GM18909 (cell line): ENCODE measurements around the gene MED17.

Experiments used
- ATAC-seq: cut with Tn5 transposase; IDR thresholded peaks from one replicate; pipeline ENCODE4 v1.9.1; 2021; ENCODE audit warnings: mild to moderate bottlenecking; ENCODE audit not compliant: unreplicated experiment, poor library complexity

The MED17 gene

GRCh38 chr11:93813974-93814373, 29.9 kb downstream of the MED17 start:
- ATAC-seq = no peak

- ATAC-seq = no peak
Measured at GRCh38 chr11:93814966-93815633, 31.0 kb downstream of the MED17 start.

GRCh38 chr11:93817426-93818348, 33.6 kb downstream of the MED17 start:
- no peak for ATAC-seq

- ATAC-seq = no peak
Measured at GRCh38 chr11:93819966-93820695, 36.0 kb downstream of the MED17 start.

GRCh38 chr11:93820847-93821246, 36.8 kb downstream of the MED17 start:
- ATAC-seq = no peak

- no peak for ATAC-seq
Measured at GRCh38 chr11:93821617-93822016, 37.5 kb downstream of the MED17 start.

GRCh38 chr11:93822359-93822758, 38.3 kb downstream of the MED17 start:
- no peak for ATAC-seq

GRCh38 chr11:93823210-93823609, 39.1 kb downstream of the MED17 start:
- ATAC-seq = no peak

GRCh38 chr11:93827363-93827762, 43.3 kb downstream of the MED17 start:
- ATAC-seq = no peak

GRCh38 chr11:93829598-93829997, 45.5 kb downstream of the MED17 start:
- ATAC-seq = no peak

GRCh38 chr11:93831343-93832127, 47.5 kb downstream of the MED17 start:
- ATAC-seq = no peak

GRCh38 chr11:93832780-93833179, 48.7 kb downstream of the MED17 start:
- no peak for ATAC-seq

GRCh38 chr11:93838967-93839366, 54.9 kb downstream of the MED17 start:
- ATAC-seq = no peak

- no peak for ATAC-seq
Measured at GRCh38 chr11:93840180-93840579, 56.1 kb downstream of the MED17 start.

GRCh38 chr11:93840981-93841380, 56.9 kb downstream of the MED17 start:
- no peak for ATAC-seq

GRCh38 chr11:93841446-93841845, 57.4 kb downstream of the MED17 start:
- no peak for ATAC-seq

GRCh38 chr11:93842034-93842433, 58.0 kb downstream of the MED17 start:
- no peak for ATAC-seq

- ATAC-seq = no peak
Measured at GRCh38 chr11:93842461-93842860, 58.4 kb downstream of the MED17 start.

GRCh38 chr11:93843906-93844305, 59.8 kb downstream of the MED17 start:
- ATAC-seq = no peak

GRCh38 chr11:93844568-93844967, 60.5 kb downstream of the MED17 start:
- ATAC-seq = no peak
